NCI-H2081 treated with DMSO at 0.1 percent for 48 hours (cell line): ENCODE measurements around the gene SIL1.
"Not testable (repeated sequence)": the region's sequence is repeated elsewhere in the genome, so short reads cannot be mapped to it uniquely, and the experiment has no call there.

ENCODE experiments used
- DNase-seq: peaks from one replicate; lab custom pipeline; 2025; lab: John Stamatoyannopoulos, UW

Gene SIL1

DNA sequence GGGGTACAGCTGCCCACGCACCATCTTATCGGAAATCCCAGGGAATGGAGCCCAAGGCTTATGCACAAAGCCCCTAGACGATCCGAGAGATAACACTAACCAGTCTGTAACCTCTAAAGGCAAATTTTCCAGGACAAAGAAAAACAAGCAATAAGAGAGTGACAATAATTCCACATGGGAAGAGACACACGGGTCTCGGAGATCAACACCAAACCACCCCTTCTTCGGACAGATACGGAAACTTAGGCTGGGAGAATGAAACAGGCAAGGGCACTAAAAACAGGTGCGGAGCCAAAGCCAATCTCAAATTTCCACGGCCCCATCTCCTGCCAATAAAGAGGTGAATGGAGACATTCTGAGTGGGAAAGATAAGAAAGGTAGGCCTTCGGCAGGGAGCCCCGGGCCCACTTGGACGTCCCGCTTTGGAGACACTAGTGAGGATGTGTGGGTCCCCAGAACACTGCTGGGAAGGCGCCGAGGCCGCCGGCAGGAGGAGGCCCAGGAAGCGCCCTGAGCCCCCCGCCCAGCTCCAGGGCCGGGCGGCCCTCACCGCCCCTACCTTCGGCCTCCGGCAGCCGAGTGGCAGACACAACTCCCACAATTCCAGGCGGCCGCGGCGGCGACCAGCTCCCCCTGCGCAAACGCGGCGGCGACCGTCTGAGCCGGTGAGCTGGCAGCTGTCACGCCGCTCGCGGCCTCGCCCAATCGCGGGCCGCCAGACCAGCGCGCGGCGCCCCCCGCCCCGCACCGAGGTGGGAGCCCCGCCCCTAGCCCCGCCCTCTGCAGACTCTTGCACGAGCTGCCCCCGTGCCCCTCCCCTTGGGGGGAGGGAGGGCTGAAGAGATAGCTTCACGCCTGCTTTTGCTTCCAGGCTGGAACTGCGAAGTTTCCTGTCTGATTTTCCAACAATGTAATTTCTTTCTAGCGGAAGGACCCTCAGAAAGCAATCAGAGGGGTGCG is at the start of gene SIL1:
TSS of gene SIL1 (minus strand) at position 659 of the 960 bp plus-strand sequence. CDS start 70,525 bp downstream, outside the sequence.
- peak; percentile 54 for DNase-seq

DNA sequence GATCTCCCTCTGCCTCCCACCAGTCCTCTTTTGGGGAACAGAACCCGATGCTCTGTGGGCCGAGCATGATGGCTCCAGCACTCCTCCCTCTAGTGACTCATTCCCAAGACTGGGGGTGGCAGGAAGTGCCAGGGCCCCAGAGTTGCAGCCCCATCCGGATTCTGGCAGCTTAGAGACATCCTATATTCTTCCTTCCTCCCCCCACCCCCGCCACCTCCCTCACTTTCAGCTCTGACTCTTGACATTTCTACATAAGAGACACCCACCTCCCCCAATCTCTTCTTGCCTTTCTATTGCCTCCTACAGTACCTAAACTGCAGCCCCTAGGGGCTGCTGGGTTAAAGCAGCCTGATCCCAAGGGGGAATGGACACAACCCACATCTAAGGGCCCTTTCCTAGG is 48.2 kb upstream of the SIL1 start:
- DNase-seq: no peak

- DNase-seq: no peak
Measured at GRCh38 chr5:139245637-139246339, 47.6 kb upstream of the SIL1 start.

DNA sequence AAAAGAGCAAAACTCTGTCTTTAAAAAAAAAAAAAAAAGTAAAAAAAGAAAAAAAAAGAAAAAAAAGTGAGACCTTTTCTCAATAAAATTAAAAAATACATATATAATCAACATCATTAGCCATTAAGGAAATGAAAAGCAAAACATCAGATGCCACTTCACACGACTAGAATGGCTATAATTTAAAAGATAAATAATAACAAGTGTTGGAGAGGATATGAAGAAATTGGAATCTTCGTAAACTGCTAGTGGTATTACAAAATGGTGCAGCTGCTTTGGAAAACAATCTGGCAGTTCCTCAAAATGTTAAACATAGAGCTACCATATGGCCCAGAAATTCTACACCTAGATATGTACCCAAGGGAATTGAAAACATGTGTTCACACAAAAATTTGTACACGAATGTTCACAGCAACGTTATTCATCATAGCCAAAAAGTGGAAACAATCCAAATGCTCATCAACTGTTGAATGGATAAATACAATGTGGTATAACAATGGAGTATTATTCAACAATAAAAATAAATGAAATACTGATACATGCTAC is 45.3 kb upstream of the SIL1 start:
- DNase-seq: no peak

GRCh38 chr5:139241139-139241538 is 43.0 kb upstream of the SIL1 start:
- DNase-seq: no peak

DNA sequence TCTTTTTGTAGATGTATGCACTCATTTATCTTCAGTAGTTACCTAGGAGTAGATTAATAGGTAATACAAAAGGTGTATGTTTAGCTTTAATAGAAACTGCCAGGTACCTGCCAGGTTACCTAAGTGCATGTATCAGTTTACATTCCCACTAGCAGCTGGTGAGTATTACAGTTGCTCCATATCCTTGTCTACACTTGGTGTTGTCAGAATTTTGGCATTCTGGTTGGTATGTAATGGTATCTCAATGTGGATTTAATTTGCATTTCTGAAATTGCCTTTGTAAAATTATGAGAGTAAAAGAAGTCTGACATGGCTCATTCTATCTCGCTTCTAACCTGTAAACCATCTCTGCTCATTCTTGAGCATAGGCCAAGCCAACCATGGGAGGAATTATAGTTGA is 38.3 kb upstream of the SIL1 start:
- DNase-seq: no peak

DNA sequence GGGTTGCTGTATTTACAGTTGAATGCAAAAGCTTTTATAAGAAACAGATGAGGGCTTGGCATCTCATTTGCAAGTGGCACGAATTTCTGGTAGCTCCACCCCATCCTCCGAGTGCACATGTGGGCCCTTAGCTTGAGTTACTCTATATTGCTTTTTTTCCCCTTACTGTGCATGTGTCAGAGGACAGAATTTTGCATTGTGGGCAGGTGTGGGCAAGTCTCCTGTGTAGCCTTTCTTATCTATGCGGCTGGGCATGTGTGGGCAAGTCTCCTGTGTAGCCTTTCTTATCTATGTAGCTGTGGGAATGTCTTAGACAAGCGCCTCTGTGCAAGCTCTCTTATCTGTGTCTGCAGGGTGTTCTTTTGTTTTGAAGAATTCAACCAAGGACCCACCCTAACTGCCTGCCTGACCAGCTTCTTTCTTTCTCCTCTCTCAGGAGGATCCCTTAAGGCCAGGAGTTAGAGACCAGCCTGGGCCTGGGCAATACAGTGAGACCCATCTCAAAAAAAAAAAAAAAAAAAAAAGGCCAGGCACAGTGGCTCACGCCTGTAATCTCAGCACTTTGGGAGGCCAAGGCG is 34.1 kb upstream of the SIL1 start:
- DNase-seq: no peak

- DNase-seq: no peak
Measured at GRCh38 chr5:139228201-139228803, 30.1 kb upstream of the SIL1 start.

DNA sequence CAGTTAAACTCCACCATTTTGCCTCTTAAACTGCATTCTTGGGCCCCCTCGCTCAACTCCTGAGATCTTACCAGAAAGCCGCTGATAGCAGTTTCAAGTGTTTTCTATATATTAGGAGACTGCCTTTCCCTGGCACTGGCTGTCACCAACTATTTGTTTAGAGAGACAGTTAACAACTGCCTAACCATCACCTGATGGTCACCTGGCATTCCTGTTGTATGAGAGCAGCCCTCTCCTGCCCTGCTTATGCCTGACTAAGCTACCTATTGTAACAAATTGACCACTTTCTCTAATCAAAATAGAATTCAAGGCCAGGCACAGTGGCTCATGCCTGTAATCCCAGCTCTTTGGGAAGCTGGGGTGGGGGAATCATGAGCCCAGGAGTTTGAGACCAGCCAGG is 28.0 kb upstream of the SIL1 start:
- no peak for DNase-seq

GRCh38 chr5:139223481-139223880 is 25.3 kb upstream of the SIL1 start:
- DNase-seq: no peak

GRCh38 chr5:139222346-139222745 is 24.2 kb upstream of the SIL1 start:
- DNase-seq: no peak

DNA sequence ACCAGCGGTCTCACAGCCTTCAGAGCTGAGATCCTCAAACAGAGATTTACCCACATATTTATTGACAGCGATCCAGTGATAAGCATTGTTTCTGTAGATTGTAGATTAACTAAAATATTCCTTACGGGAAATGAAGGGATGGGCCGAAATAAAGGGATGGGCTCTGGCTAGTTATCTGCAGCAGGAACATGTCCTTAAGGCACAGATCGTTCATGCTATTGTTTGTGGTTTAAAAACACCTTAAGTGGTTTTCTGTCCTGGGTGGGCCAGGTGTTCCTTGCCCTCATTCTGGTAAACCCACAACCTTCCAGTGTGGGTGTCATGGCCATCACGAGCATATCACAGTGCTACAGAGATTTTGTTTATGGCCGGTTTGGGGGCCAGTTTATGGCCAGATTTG is 19.9 kb upstream of the SIL1 start:
- DNase-seq: not testable (repeated sequence)

DNA sequence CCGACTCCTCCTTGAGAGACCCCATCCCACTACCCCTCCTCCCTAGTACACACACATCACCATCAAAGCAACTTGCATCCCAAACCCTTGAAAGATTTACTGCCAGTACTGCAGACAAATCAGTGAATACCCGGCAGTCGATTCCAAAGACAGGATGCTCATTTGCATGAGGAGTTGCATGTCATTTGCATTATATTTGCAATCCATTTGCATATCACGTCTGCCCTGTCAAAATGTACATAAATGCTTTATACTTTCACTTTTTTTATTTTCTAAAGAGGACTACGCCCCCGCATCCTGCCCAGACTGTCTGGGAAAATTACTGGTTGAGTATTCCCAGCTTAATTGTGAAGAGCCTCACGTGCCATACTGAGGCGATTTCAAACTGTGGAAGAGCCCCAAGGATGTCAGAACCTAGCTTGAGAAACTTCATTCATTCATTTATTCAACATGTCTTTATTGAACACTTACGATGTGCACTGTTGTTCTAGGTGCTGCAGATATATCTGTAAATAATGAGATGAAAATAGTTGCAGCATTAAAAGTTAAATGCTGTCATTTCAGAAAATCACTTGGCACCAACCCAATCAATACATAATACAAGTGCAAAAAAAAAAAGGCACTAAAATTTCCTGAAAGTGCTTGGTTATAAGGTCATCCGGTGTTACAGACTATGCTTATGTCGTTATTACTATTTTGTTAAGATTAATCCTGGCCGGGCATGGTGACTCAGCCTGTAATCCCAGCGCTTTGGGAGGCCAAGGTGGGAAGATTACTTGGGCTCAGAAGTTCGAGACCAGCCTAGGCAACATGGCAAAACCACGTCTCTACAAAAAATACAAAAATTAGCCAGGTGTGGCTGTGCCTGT is 17.2 kb upstream of the SIL1 start:
- DNase-seq: no peak

- DNase-seq: no peak
Measured at GRCh38 chr5:139214646-139215045, 16.5 kb upstream of the SIL1 start.

GRCh38 chr5:139212906-139213305 is 14.7 kb upstream of the SIL1 start:
- no peak for DNase-seq

GRCh38 chr5:139212486-139212885 is 14.3 kb upstream of the SIL1 start:
- no peak for DNase-seq

GRCh38 chr5:139210585-139210984 is 12.4 kb upstream of the SIL1 start:
- DNase-seq: no peak

GRCh38 chr5:139207297-139208000 is 9.3 kb upstream of the SIL1 start:
- no peak for DNase-seq

DNA sequence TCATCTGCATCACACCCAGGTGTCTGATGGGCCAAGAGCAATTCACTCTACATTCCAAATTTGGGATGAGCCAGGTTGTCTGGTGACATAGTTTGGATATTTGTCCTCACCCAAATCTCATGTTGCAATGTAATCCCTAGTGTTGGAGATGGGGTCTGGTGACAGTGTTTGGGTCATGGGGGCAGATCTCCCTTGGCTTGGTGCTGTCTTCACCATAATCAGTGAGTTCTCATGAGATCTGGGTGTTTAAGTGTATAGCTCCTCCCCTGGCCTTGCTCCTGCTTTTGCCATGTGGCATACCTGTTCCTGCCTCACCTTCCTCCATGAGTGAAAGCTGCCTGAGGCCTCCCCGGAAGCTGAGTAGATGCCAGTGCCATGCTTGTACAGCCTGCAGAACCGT is 7.4 kb upstream of the SIL1 start:
- DNase-seq: no peak

- no peak for DNase-seq
Measured at GRCh38 chr5:139205124-139205523, 7.0 kb upstream of the SIL1 start.
